Right renal cortex interstitium (tissue), 3 donors: ENCODE data around the gene SPRY1. TPM values are rescaled to one million over a fixed set of nuclear protein-coding genes. Genes with fewer than 3 reads are reported as not detected.

ENCODE experiments used
- DNase-seq, 3 donors: peaks; one replicate each; pipeline ENCODE4 v3.0.0-alpha.2; 2013; ENCODE audit warnings: low read depth in 3 of 3, low spot score in 2 of 3
- polyA plus RNA-seq, 3 donors: library from polyadenylated mRNA; unstranded; fragments of 120-200 nt; gene quantifications; one replicate each; pipeline ENCODE4 v1.2.1, GENCODE V29; 2013; ENCODE audit not compliant: insufficient read length in 3 of 3

SPRY1 gene
- polyA plus RNA-seq, 3 donors, result 85.3 to 91.2 (median 89.6) TPM

- no peak for DNase-seq
Measured at GRCh38 chr4:123435246-123436113, 38.9 kb downstream of the SPRY1 start.

- DNase-seq, result no peak
Measured at GRCh38 chr4:123438031-123438430, 41.4 kb downstream of the SPRY1 start.

- DNase-seq, result no peak
Measured at GRCh38 chr4:123443401-123444289, 47.0 kb downstream of the SPRY1 start.

- peak; percentile 65 to 67 (median 67) for DNase-seq
Measured at GRCh38 chr4:123444290-123444731, 47.7 kb downstream of the SPRY1 start.

- DNase-seq, result no peak
Measured at GRCh38 chr4:123446865-123447474, 50.4 kb downstream of the SPRY1 start.

- no peak for DNase-seq
Measured at GRCh38 chr4:123449362-123449761, 52.8 kb downstream of the SPRY1 start.

- DNase-seq, result no peak
Measured at GRCh38 chr4:123449780-123450179, 53.2 kb downstream of the SPRY1 start.

GRCh38 chr4:123450393-123450792 lies 53.8 kb downstream of the SPRY1 start:
- no peak for DNase-seq

- DNase-seq, result no peak
Measured at GRCh38 chr4:123452616-123453015, 56.0 kb downstream of the SPRY1 start.

- DNase-seq, result no peak
Measured at GRCh38 chr4:123453061-123453680, 56.6 kb downstream of the SPRY1 start.
